ENCODE results near the gene CSF1.
"Not testable (repeated sequence)": the region's sequence is repeated elsewhere in the genome, so short reads cannot be mapped to it uniquely, and the experiment has no call there.

The CSF1 gene

DNA sequence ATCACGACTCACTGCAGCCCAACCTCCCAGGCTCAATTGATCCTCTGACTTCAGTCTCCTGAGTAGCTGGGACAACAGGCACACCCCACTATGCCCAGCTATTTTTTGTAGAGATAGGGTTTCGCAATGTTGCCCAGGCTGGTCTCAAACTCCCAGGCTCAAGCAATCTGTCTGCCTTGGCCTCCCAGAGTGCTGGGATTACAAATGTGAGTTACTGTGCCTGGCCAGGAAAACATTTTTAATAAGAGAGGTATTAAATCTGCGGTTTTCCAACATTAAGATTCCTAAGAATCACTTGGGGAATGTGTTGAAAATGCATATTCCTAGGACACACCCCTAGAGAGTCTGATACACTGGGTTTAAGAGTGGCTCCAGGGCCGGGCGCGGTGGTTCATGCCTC lies 8.7 kb downstream of the CSF1 start:
- DNase-seq (ENCODE audit: low spot score), result no peak

GRCh38 chr1:109920391-109920790 lies 9.7 kb downstream of the CSF1 start:
- not testable (repeated sequence) for DNase-seq (ENCODE audit: low spot score)

- DNase-seq (ENCODE audit: low spot score), result no peak
These were observed 11.7 kb downstream of the CSF1 start for GRCh38 chr1:109922326-109922725.

DNA sequence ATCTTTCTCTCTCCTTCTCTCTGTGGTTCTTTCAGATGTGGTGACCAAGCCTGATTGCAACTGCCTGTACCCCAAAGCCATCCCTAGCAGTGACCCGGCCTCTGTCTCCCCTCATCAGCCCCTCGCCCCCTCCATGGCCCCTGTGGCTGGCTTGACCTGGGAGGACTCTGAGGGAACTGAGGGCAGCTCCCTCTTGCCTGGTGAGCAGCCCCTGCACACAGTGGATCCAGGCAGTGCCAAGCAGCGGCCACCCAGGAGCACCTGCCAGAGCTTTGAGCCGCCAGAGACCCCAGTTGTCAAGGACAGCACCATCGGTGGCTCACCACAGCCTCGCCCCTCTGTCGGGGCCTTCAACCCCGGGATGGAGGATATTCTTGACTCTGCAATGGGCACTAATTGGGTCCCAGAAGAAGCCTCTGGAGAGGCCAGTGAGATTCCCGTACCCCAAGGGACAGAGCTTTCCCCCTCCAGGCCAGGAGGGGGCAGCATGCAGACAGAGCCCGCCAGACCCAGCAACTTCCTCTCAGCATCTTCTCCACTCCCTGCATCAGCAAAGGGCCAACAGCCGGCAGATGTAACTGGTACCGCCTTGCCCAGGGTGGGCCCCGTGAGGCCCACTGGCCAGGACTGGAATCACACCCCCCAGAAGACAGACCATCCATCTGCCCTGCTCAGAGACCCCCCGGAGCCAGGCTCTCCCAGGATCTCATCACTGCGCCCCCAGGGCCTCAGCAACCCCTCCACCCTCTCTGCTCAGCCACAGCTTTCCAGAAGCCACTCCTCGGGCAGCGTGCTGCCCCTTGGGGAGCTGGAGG lies 12.7 kb downstream of the CSF1 start:
- DNase-seq (ENCODE audit: low spot score), result peak; percentile 80

DNA sequence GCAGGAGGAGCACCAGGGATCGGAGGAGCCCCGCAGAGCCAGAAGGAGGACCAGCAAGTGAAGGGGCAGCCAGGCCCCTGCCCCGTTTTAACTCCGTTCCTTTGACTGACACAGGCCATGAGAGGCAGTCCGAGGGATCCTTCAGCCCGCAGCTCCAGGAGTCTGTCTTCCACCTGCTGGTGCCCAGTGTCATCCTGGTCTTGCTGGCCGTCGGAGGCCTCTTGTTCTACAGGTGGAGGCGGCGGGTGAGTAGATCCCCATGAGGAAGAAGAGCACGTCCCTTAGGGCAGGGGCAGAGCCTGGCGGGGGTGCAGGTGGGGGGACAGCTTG lies 13.3 kb downstream of the CSF1 start:
- DNase-seq (ENCODE audit: low spot score), result no peak

DNA sequence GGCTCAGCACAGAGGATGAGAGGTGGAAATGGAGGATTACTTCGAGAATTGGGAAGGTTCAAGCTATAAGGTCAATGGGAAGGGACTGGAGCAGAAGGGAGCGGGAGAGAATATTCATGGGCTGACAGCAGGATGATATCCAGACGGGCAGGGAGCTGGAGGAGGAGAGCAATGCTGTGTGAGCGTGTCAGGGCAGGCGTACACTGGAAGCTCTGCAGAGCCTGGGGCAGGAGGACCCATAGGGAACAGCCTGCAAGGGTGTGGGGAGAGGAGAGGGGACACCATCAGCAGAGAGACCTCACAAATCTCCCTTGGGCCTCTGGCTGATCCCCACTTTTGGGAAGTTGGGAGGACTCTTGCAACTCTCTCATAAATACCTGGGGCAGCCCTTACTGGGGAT lies 13.7 kb downstream of the CSF1 start:
- DNase-seq (ENCODE audit: low spot score), result no peak

GRCh38 chr1:109925159-109925990 lies 14.7 kb downstream of the CSF1 start:
- no peak for DNase-seq (ENCODE audit: low spot score)

DNA sequence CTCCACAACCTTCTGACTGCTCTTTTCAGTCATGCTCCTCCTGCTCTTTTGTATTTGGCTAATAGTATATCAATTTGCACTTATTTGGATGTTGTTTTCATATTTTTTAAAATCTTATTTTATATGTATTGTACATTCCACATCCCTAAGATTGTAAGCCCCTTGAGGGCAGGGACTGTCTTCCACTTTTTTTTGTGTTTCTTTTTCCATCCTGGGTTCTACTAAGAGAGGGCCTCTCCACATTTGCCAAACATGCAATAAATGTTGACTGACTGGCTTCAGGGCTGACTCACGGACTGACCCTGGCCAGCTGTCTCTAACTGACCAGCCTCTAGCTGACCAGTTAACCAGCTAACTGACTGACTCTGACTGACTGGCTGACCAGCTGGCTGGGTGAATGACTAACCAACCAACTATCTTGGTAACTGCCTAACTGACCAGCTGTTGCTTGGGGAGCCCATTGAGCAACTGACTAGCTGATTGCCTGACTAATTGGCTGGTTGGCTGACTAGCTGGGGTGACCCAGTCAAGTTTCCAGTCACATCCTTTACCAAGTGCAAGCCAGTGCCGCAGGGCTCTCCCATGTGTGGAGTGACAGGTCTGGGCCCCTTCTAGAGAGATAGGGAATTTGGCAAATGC lies 16.1 kb downstream of the CSF1 start:
- DNase-seq (ENCODE audit: low spot score), result no peak

- no peak for DNase-seq (ENCODE audit: low spot score)
These were observed 16.7 kb downstream of the CSF1 start for GRCh38 chr1:109927356-109927755.

GRCh38 chr1:109927911-109928321 lies 17.3 kb downstream of the CSF1 start:
- no peak for DNase-seq (ENCODE audit: low spot score)

GRCh38 chr1:109928591-109929111 lies 18.0 kb downstream of the CSF1 start:
- DNase-seq (ENCODE audit: low spot score), result no peak

DNA sequence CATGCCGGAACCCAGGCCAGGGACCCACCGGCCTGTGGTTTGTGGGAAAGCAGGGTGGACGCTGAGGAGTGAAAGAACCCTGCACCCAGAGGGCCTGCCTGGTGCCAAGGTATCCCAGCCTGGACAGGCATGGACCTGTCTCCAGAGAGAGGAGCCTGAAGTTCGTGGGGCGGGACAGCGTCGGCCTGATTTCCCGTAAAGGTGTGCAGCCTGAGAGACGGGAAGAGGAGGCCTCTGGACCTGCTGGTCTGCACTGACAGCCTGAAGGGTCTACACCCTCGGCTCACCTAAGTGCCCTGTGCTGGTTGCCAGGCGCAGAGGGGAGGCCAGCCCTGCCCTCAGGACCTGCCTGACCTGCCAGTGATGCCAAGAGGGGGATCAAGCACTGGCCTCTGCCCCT lies 18.5 kb downstream of the CSF1 start:
- DNase-seq (ENCODE audit: low spot score), result no peak

GRCh38 chr1:109929588-109930251 lies 19.1 kb downstream of the CSF1 start:
- no peak for DNase-seq (ENCODE audit: low spot score)

DNA sequence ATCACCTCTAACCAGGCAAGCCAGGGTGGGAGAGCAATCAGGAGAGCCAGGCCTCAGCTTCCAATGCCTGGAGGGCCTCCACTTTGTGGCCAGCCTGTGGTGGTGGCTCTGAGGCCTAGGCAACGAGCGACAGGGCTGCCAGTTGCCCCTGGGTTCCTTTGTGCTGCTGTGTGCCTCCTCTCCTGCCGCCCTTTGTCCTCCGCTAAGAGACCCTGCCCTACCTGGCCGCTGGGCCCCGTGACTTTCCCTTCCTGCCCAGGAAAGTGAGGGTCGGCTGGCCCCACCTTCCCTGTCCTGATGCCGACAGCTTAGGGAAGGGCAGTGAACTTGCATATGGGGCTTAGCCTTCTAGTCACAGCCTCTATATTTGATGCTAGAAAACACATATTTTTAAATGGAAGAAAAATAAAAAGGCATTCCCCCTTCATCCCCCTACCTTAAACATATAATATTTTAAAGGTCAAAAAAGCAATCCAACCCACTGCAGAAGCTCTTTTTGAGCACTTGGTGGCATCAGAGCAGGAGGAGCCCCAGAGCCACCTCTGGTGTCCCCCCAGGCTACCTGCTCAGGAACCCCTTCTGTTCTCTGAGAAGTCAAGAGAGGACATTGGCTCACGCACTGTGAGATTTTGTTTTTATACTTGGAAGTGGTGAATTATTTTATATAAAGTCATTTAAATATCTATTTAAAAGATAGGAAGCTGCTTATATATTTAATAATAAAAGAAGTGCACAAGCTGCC lies 19.8 kb downstream of the CSF1 start:
- no peak for DNase-seq (ENCODE audit: low spot score)

DNA sequence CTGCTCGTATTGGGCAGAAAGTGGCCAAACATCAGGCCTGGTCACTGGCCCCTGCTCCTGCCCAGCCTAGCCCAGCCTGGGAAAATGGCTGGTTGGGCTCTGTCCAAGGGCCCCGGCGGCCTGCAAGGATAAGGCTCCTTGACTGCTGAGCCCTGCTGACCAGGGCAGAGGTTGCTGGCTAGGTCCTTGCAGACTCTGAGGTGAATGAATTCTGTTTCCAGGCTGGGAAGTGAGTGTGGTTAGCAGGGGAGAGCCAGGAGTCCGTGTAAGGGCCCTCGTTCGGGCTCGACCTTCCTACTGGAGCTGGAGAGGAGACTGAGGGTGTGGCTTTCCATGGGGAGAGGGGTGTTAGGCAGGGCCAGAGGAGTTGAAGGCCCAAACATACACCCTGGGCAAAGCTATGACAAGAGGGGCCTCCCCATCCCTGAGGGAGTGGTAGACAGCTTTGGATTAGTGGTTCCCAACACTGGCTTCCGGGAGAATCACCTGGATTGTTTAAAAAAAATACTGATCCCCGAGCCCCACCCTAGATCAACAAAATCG lies 20.6 kb downstream of the CSF1 start:
- DNase-seq (ENCODE audit: low spot score), result peak; percentile 96

GRCh38 chr1:109931911-109932636 lies 21.4 kb downstream of the CSF1 start:
- no peak for DNase-seq (ENCODE audit: low spot score)

GRCh38 chr1:109932679-109933078 lies 22.0 kb downstream of the CSF1 start:
- DNase-seq (ENCODE audit: low spot score), result no peak

- DNase-seq (ENCODE audit: low spot score), result no peak
These were observed 23.4 kb downstream of the CSF1 start for GRCh38 chr1:109933856-109934711.

DNA sequence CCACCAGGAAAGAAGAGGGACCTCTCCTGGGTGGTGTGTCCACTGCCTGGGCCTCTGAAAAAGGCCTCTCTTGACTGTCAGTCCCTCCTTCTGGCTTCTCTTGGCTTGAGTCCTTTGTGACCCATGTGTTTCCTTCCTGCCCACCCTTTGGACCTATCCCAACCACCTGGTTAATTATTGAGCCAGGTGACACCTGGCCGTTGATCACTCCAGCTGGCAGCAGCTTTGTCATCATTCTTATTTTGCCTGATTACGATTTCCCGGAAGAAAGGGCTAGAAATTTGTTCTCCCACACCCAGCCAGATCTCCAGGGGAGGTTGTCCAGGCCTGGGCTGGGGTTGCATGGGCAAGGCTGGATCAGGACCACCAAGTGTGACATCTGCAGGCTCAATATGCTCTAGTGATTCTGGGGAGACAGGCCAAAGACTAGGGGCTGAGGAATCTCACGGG lies 24.8 kb downstream of the CSF1 start:
- no peak for DNase-seq (ENCODE audit: low spot score)
